Panc1 (cell line): ENCODE data around the gene STAC. TPM values are rescaled to one million over a fixed set of nuclear protein-coding genes. Genes with fewer than 3 reads are reported as not detected.

ENCODE experiments used
- ATAC-seq: fragments of 200-7000 bp; cut with Tn5 transposase; 2 replicates; pipeline ENCODE4 v1.9.1; 2020; ENCODE audit warnings: mild to moderate bottlenecking, moderate library complexity
- BruUV-seq: library from RNA; stranded (reverse); fragments of 400-500 nt; replicated peaks from 2 replicates; lab custom pipeline; 2021; lab: Mats Ljungman, UMichigan
- CTCF ChIA-PET: fragments of 300-600 bp; sonication (Branson Sonifier 250); formaldehyde crosslinking; loops from one replicate; lab custom pipeline; 2022; ENCODE audit warnings: antibody characterized with exemption; lab: Charles Lee
- POLR2A ChIA-PET: fragments of 300-600 bp; sonication (Branson Sonifier 250); formaldehyde crosslinking; loops from one replicate; lab custom pipeline; 2022; ENCODE audit warnings: antibody characterized with exemption; lab: Charles Lee
- DNase-seq: peaks from one replicate; pipeline ENCODE4 v3.0.0-alpha.2; 2010; ENCODE audit warnings: low read depth, low spot score
- H3K27ac ChIP-seq: 2 replicates; pipeline ENCODE4 v1.5.1; 2011; ENCODE audit warnings: mild to moderate bottlenecking, low read length, inconsistent platforms
- H3K27me3 ChIP-seq: fragments of 200-500 bp; sonication (Bioruptor generic); 2 replicates; pipeline ENCODE4 v1.6.0; 2014; ENCODE audit warnings: low read length, inconsistent platforms; ENCODE audit not compliant: control insufficient read depth, insufficient read depth
- H3K36me3 ChIP-seq: fragments of 200-500 bp; sonication (Bioruptor generic); 2 replicates; pipeline ENCODE4 v1.5.1; 2014; ENCODE audit warnings: inconsistent platforms, mild to moderate bottlenecking, low read length, moderate library complexity; ENCODE audit not compliant: control insufficient read depth, insufficient read depth
- H3K4me1 ChIP-seq: 2 replicates; pipeline ENCODE4 v1.5.1; 2011; ENCODE audit warnings: inconsistent platforms, mild to moderate bottlenecking, low read length, moderate library complexity; ENCODE audit not compliant: control insufficient read depth, insufficient read depth
- H3K4me3 ChIP-seq, 2 experiments: 2 replicates each; pipeline ENCODE4 v1.5.1; 2011 to 2012; ENCODE audit warnings: low read depth in 2 of 2, low read length in 2 of 2, mild to moderate bottlenecking in 2 of 2, inconsistent platforms in 1 of 2, moderate library complexity in 1 of 2
- H3K9me3 ChIP-seq: fragments of 200-500 bp; sonication (Bioruptor generic); 2 replicates; pipeline ENCODE4 v1.5.1; 2014; ENCODE audit warnings: low read depth, mild to moderate bottlenecking, inconsistent platforms, low read length, moderate library complexity; ENCODE audit not compliant: control insufficient read depth, insufficient read depth
- POLR2AphosphoS5 ChIP-seq: IDR thresholded peaks from 2 replicates; pipeline ENCODE4 v1.6.1; 2012; ENCODE audit warnings: mild to moderate bottlenecking, low read depth, low read length, moderate library complexity
- SIN3A ChIP-seq: IDR thresholded peaks from 2 replicates; pipeline ENCODE4 v1.6.1; 2012; ENCODE audit warnings: low read depth, mild to moderate bottlenecking, low read length, moderate library complexity, borderline replicate concordance; ENCODE audit not compliant: insufficient read depth
- TCF7L2 ChIP-seq: IDR thresholded peaks from 2 replicates; pipeline ENCODE4 v1.6.1; 2011; ENCODE audit warnings: mild to moderate bottlenecking, low read depth, low read length, inconsistent platforms
- in situ Hi-C: cut with HindIII; loops from 2 replicates; pipeline ENCODE4 v1.10.0; 2016; ENCODE audit warnings: low sequenced_read_pairs, low pct_unique_long_range_greater_than_20kb
- intact Hi-C: fragments of 100-400 bp; cut with micrococcal nuclease; formaldehyde crosslinking; loops from one replicate; pipeline ENCODE4 v1.10.0; 2022; ENCODE audit not compliant: unreplicated experiment
- total RNA-seq: library from RNA; stranded (reverse); gene quantifications from one replicate; pipeline ENCODE4 v1.2.1, GENCODE V29; 2021; ENCODE audit not compliant: unreplicated experiment
- TF ChIP-seq, protein P1 (sequence below), 2 experiments: IDR thresholded peaks; 2 replicates each; pipeline ENCODE4 v1.6.1; 2011 to 2012; ENCODE audit warnings: low read depth in 2 of 2, control low read depth in 1 of 2, low read length in 1 of 2, mild to moderate bottlenecking in 1 of 2, moderate library complexity in 1 of 2; ENCODE audit not compliant: insufficient read depth in 1 of 2
- TF ChIP-seq, protein P2 (sequence below): fragments of 450-650 bp; IDR thresholded peaks from 2 replicates; pipeline ENCODE4 v1.5.1; 2017; ENCODE audit warnings: mild to moderate bottlenecking

STAC gene
- total RNA-seq, 1 experiment from 2014 or later = 18.8 TPM

DNA sequence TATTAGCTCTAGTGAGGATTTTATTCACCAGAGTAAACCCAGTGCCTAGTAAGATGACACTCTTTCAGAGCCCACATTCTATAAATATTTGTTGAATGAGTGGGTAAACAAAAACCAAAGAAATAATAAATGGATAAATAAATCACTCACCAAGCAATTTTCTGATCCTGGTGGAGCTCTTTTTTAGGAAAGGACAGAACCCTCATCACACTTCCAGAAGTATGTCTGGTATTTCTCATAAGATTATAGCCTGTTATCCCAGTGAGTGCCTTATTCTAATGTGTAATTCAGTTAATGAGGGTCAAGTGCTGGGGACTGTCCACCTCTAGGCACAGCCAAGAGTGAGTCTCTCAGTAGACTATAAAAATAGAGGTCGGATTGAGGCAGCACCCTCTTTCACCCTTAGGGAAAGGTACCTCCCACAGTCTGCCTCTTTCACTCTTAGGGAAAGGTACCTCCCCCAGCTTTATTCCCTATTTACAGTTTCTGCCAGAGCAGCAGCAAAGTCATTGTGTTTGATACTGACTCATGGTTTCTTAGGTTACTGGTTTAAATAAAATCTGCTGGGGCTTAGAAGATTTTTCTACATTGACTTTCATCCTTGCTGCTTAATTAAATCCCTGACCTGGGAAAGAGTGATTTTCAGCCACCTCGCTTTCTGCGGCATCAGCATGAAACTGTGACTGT lies 145.0 kb downstream of the STAC start:
- Histone ChIP-seq H3K4me3 (no peak overlapping the region), H3K4me1 (no peaks in the 10 kb centered on the region), H3K36me3 (no peaks in the 10 kb centered on the region), H3K27me3 (no peaks in the 10 kb centered on the region), H3K9me3 (no peaks in the 10 kb centered on the region), H3K27ac (no peak overlapping the region)
- intact Hi-C loops = no loop called here
- CTCF ChIA-PET = no interaction called here
- in situ Hi-C loops = no loop called here
- TF ChIP-seq TCF7L2 = no peak
- TF ChIP-seq, protein P1, sequence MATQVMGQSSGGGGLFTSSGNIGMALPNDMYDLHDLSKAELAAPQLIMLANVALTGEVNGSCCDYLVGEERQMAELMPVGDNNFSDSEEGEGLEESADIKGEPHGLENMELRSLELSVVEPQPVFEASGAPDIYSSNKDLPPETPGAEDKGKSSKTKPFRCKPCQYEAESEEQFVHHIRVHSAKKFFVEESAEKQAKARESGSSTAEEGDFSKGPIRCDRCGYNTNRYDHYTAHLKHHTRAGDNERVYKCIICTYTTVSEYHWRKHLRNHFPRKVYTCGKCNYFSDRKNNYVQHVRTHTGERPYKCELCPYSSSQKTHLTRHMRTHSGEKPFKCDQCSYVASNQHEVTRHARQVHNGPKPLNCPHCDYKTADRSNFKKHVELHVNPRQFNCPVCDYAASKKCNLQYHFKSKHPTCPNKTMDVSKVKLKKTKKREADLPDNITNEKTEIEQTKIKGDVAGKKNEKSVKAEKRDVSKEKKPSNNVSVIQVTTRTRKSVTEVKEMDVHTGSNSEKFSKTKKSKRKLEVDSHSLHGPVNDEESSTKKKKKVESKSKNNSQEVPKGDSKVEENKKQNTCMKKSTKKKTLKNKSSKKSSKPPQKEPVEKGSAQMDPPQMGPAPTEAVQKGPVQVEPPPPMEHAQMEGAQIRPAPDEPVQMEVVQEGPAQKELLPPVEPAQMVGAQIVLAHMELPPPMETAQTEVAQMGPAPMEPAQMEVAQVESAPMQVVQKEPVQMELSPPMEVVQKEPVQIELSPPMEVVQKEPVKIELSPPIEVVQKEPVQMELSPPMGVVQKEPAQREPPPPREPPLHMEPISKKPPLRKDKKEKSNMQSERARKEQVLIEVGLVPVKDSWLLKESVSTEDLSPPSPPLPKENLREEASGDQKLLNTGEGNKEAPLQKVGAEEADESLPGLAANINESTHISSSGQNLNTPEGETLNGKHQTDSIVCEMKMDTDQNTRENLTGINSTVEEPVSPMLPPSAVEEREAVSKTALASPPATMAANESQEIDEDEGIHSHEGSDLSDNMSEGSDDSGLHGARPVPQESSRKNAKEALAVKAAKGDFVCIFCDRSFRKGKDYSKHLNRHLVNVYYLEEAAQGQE (IDR thresholded peaks at IDR 0.05; ENCODE audit: insufficient read depth in 1 of 2, low read depth in 2 of 2, low read length in 1 of 2) = no peak
- TF ChIP-seq, protein P2, sequence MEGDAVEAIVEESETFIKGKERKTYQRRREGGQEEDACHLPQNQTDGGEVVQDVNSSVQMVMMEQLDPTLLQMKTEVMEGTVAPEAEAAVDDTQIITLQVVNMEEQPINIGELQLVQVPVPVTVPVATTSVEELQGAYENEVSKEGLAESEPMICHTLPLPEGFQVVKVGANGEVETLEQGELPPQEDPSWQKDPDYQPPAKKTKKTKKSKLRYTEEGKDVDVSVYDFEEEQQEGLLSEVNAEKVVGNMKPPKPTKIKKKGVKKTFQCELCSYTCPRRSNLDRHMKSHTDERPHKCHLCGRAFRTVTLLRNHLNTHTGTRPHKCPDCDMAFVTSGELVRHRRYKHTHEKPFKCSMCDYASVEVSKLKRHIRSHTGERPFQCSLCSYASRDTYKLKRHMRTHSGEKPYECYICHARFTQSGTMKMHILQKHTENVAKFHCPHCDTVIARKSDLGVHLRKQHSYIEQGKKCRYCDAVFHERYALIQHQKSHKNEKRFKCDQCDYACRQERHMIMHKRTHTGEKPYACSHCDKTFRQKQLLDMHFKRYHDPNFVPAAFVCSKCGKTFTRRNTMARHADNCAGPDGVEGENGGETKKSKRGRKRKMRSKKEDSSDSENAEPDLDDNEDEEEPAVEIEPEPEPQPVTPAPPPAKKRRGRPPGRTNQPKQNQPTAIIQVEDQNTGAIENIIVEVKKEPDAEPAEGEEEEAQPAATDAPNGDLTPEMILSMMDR = no peak
- no peak for TF ChIP-seq POLR2AphosphoS5
- no peak for TF ChIP-seq SIN3A
- POLR2A ChIA-PET = no interaction called here
- DNase-seq = no peak
- no TSS peak for BruUV-seq
- ATAC-seq = no peak

DNA sequence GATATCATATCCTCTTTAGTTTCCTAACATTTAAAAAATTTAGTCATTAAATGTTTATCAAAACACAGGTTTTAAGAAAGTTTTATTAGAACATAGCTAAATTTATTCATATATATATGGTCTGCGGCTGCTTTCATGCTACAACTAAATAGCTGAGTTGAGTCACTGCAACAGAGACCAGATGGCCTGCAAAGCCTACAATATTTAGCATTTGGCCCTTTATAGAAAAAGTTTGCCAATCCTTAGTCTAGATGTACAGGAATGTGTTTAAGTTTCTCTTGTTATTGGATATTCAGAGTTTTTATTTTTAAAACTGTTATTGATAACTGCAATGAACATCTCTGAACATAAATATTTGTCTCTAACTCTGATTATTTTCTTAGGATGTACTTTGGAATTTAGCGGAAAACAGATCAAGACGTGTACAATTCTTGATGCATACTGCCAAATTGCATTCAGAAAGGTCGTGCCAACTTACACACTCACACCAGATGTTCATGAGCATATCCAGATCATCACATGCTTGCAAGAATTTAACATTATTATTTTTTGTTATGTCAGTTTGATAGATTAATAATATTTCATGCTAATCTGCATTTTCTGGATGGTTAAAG lies 157.9 kb downstream of the STAC start:
- Histone ChIP-seq H3K4me1 (no peaks in the 10 kb centered on the region), H3K27me3 (no peaks in the 10 kb centered on the region), H3K9me3 (no peaks in the 10 kb centered on the region), H3K4me3 (no peak overlapping the region), H3K27ac (no peak overlapping the region), H3K36me3 (no peaks in the 10 kb centered on the region)
- no TSS peak for BruUV-seq
- in situ Hi-C loops (no loop called here), intact Hi-C loops (no loop called here)
- CTCF ChIA-PET = no interaction called here
- ATAC-seq (no peak), DNase-seq (no peak)
- POLR2A ChIA-PET = no interaction called here
- TF ChIP-seq POLR2AphosphoS5 = no peak
- TF ChIP-seq, protein P2 = no peak
- no peak for TF ChIP-seq TCF7L2
- TF ChIP-seq, protein P1 (IDR thresholded peaks at IDR 0.05; ENCODE audit: insufficient read depth in 1 of 2, low read depth in 2 of 2, low read length in 1 of 2) = no peak
